Liver (tissue), 9 donors: ENCODE measurements around the gene SLC26A1. TPM values are rescaled to one million over a fixed set of nuclear protein-coding genes. Genes with fewer than 3 reads are reported as not detected.
A peak's percentile ranks its signal among the peaks of the same experiment; 100 is the strongest.

Experiments
- DNase-seq: peaks from one replicate; pipeline ENCODE4 v3.0.0-alpha.2; 2017; ENCODE audit warnings: low spot score
- H3K27ac ChIP-seq, 2 donors: one replicate each; pipeline ENCODE4 v1.7.0; 2013; ENCODE audit warnings: inconsistent platforms in 2 of 2, low read length in 2 of 2, control low read depth in 1 of 2, low read depth in 1 of 2, mild to moderate bottlenecking in 1 of 2
- H3K27me3 ChIP-seq, 4 donors: one replicate each; pipeline versions ENCODE4 v1.6.1 to v1.7.0; 2013; ENCODE audit warnings: low read length in 3 of 4, inconsistent platforms in 1 of 4, mild to moderate bottlenecking in 1 of 4, moderate library complexity in 1 of 4; ENCODE audit not compliant: control insufficient read depth in 4 of 4, insufficient read depth in 4 of 4
- H3K36me3 ChIP-seq, 4 donors: one replicate each; pipeline versions ENCODE4 v1.6.1 to v1.7.0; 2013; ENCODE audit warnings: low read length in 3 of 4, mild to moderate bottlenecking in 3 of 4, low read depth in 1 of 4, moderate library complexity in 1 of 4; ENCODE audit not compliant: control insufficient read depth in 4 of 4, insufficient read depth in 3 of 4
- H3K4me1 ChIP-seq, 4 donors: one replicate each; pipeline versions ENCODE4 v1.6.1 to v1.7.0; 2013; ENCODE audit warnings: low read length in 3 of 4, mild to moderate bottlenecking in 3 of 4, moderate library complexity in 1 of 4; ENCODE audit not compliant: control insufficient read depth in 4 of 4, insufficient read depth in 4 of 4
- H3K4me3 ChIP-seq, 3 donors: one replicate each; pipeline versions ENCODE4 v1.6.1 to v1.7.0; 2013; ENCODE audit warnings: low read length in 3 of 3, control low read depth in 1 of 3, low read depth in 1 of 3, mild to moderate bottlenecking in 1 of 3
- H3K9ac ChIP-seq, 2 donors: one replicate each; pipeline ENCODE4 v1.7.0; 2013; ENCODE audit warnings: low read length in 2 of 2, mild to moderate bottlenecking in 2 of 2, moderate library complexity in 2 of 2, control low read depth in 1 of 2, low read depth in 1 of 2
- H3K9me3 ChIP-seq, 4 donors: one replicate each; pipeline versions ENCODE4 v1.6.1 to v1.7.0; 2013; ENCODE audit warnings: low read length in 3 of 4; ENCODE audit not compliant: control insufficient read depth in 4 of 4
- ATF3 ChIP-seq: IDR thresholded peaks from 2 replicates; pipeline ENCODE4 v1.6.1; 2016; ENCODE audit warnings: antibody characterized with exemption
- CTCF ChIP-seq: fragments of 150-350 bp; IDR thresholded peaks from 2 replicates; pipeline ENCODE4 v1.5.1; 2017; ENCODE audit warnings: improper control_type of control experiment, low read depth, low read length; ENCODE audit not compliant: missing input control
- FOXA1 ChIP-seq: IDR thresholded peaks from 2 replicates; pipeline ENCODE4 v1.6.1; 2016; ENCODE audit warnings: antibody characterized with exemption
- FOXA2 ChIP-seq: IDR thresholded peaks from 2 replicates; pipeline ENCODE4 v1.6.1; 2016; ENCODE audit warnings: antibody characterized with exemption
- GABPA ChIP-seq, 2 donors: IDR thresholded peaks in 1 of 2; conservative IDR thresholded peaks in 1 of 2; 2 replicates each; pipeline ENCODE4 v1.6.1; 2016; ENCODE audit warnings: antibody characterized with exemption in 2 of 2, mild to moderate bottlenecking in 1 of 2, moderate library complexity in 1 of 2
- HNF4A ChIP-seq, 2 donors: conservative IDR thresholded peaks; 2 replicates each; pipeline ENCODE4 v1.6.1; 2016; ENCODE audit warnings: antibody characterized with exemption in 2 of 2, mild to moderate bottlenecking in 2 of 2
- HNF4G ChIP-seq: IDR thresholded peaks from 2 replicates; pipeline ENCODE4 v1.6.1; 2016; ENCODE audit warnings: antibody characterized with exemption
- MAX ChIP-seq: IDR thresholded peaks from 2 replicates; pipeline ENCODE4 v1.6.1; 2016; ENCODE audit warnings: antibody characterized with exemption
- NR2F2 ChIP-seq: IDR thresholded peaks from 2 replicates; pipeline ENCODE4 v1.6.1; 2016; ENCODE audit warnings: antibody characterized with exemption
- RAD21 ChIP-seq, 2 donors: IDR thresholded peaks; 2 replicates each; pipeline ENCODE4 v1.6.1; 2016; ENCODE audit warnings: antibody characterized with exemption in 2 of 2, mild to moderate bottlenecking in 2 of 2
- REST ChIP-seq: IDR thresholded peaks from 2 replicates; pipeline ENCODE4 v1.6.1; 2016; ENCODE audit warnings: antibody characterized with exemption, mild to moderate bottlenecking
- RXRA ChIP-seq, 2 donors: IDR thresholded peaks; 2 replicates each; pipeline ENCODE4 v1.6.1; 2017 to 2018; ENCODE audit warnings: antibody characterized with exemption in 2 of 2, mild to moderate bottlenecking in 1 of 2
- SP1 ChIP-seq: IDR thresholded peaks from 2 replicates; pipeline ENCODE4 v1.6.1; 2018; ENCODE audit warnings: antibody characterized with exemption, mild to moderate bottlenecking
- YY1 ChIP-seq: IDR thresholded peaks from 2 replicates; pipeline ENCODE4 v1.6.1; 2016; ENCODE audit warnings: antibody characterized with exemption, mild to moderate bottlenecking
- ZBTB33 ChIP-seq: IDR thresholded peaks from 2 replicates; pipeline ENCODE4 v1.6.1; 2016; ENCODE audit warnings: antibody characterized with exemption
- WGBS: extraction: QIAGEN DNeasy Blood & Tissue Kit; methylation state at CpG from one replicate; pipeline ENCODE4 v1.1.7; 2013; 5-methylcytosine and 5-hydroxymethylcytosine counted together
- polyA plus RNA-seq, 2 donors: library from polyadenylated mRNA; stranded (reverse) in 1 of 2; unstranded in 1 of 2; fragments of 200-250 nt in 1 of 2; fragments of >200 nt in 1 of 2; fragmentation: Nextera tagmentation in 1 of 2; extraction: Ambion mirVana in 1 of 2; gene quantifications; one replicate each; pipeline versions ENCODE4 v1.2.1 to v1.2.3, GENCODE V29; 2013 to 2015
- total RNA-seq, 2 donors: library from RNA; depleted of rRNA; stranded (reverse); fragments of >200 nt; gene quantifications; one replicate each; pipeline ENCODE4 v1.2.3, GENCODE V29; 2014
- donor health status: healthy.
- donor health status: healthy.
- donor health status: healthy.
- donor health status: healthy.
- donor health status: healthy.

SLC26A1 gene
- total and polyA plus RNA-seq, 4 donors: 5.1 to 41.0 (median 26.3) TPM

- no peak for TF ChIP-seq CTCF
These were observed 10.3 kb upstream of the SLC26A1 start (continued) for GRCh38 chr4:1003271-1004070.

- Histone ChIP-seq H3K4me1 (peaks cover under 1 to 16% (median 12%) of the 10 kb centered on the region in 4 donors), H3K9me3 (no peaks in the 10 kb centered on the region), H3K36me3 (no peaks in the 10 kb centered on the region), H3K27me3 (no peaks in the 10 kb centered on the region), H3K9ac (no peak overlapping the region), H3K4me3 (peak overlapping the region in 1 of 3 donors; percentile 17), H3K27ac (no peak overlapping the region)
- 7% methylated on average over 75 of the region's 75 CpGs for WGBS
- no peak for DNase-seq
- TF ChIP-seq GABPA (IDR thresholded peaks at IDR 0.05 in 1 of 2, conservative IDR thresholded peaks at IDR 0.05 in 1 of 2) (no peak), REST (no peak), RXRA (IDR thresholded peaks at IDR 0.05) (no peak), YY1 (no peak), ATF3 (no peak), HNF4A (conservative IDR thresholded peaks at IDR 0.05) (no peak), SP1 (no peak), FOXA2 (no peak), CTCF (no peak), RAD21 (IDR thresholded peaks at IDR 0.05) (no peak), MAX (no peak), NR2F2 (no peak), FOXA1 (no peak), HNF4G (no peak), ZBTB33 (no peak)
These were observed 9.5 kb upstream of the SLC26A1 start for GRCh38 chr4:1002631-1003251.
